GM10248 (cell line): ENCODE data around the gene NPHP1.

Experiments used
- CTCF ChIA-PET: fragments of 300-600 bp; sonication (Branson Sonifier 250); formaldehyde crosslinking; extraction: SDS; loops from one replicate; lab custom pipeline; 2021; ENCODE audit warnings: antibody characterized with exemption; lab: Yijun Ruan, JAX
- POLR2A ChIA-PET: fragments of 350-650 bp; sonication (Branson Sonifier 250); formaldehyde crosslinking; extraction: SDS; loops from one replicate; lab custom pipeline; 2020; ENCODE audit warnings: antibody characterized with exemption; lab: Yijun Ruan, JAX
- DNase-seq: peaks from one replicate; pipeline ENCODE4 v3.0.0; 2012; ENCODE audit errors: extremely low spot score
- CTCF ChIP-seq: IDR thresholded peaks from 2 replicates; pipeline ENCODE4 v1.5.1; 2012; ENCODE audit warnings: mild to moderate bottlenecking, low read depth; ENCODE audit errors: extremely low read depth, missing control alignments, control extremely low read depth

NPHP1 gene

GRCh38 chr2:110146183-110146944 is 58.4 kb downstream of the NPHP1 start:
- TF ChIP-seq CTCF = no peak
- POLR2A ChIA-PET = no interaction called here
- CTCF ChIA-PET = no interaction called here
- DNase-seq = no peak

GRCh38 chr2:110143982-110144381 is 60.8 kb downstream of the NPHP1 start:
- ChIA-PET CTCF (no interaction called here), POLR2A (no interaction called here)
- TF ChIP-seq CTCF = no peak
- DNase-seq = no peak

GRCh38 chr2:110140401-110140800 is 64.4 kb downstream of the NPHP1 start:
- CTCF ChIA-PET = interaction anchor here (0.7 to 1.2 kb wide), 3 partner anchors 9 to 17 kb away, joined by 3 to 9 read pairs (median 4); no protein-coding TSS in a partner anchor
- POLR2A ChIA-PET = no interaction called here
- no peak for TF ChIP-seq CTCF
- DNase-seq = no peak

- POLR2A ChIA-PET = no interaction called here
- DNase-seq = no peak
Measured at GRCh38 chr2:110134025-110134424, 70.8 kb downstream of the NPHP1 start.

GRCh38 chr2:110131166-110131565 is 73.6 kb downstream of the NPHP1 start:
- ChIA-PET CTCF (interaction anchor here (1.7 kb wide), 1 partner anchor 10 kb away, joined by 4 read pairs; no protein-coding TSS in a partner anchor), POLR2A (no interaction called here)
- no peak for DNase-seq
- no peak for TF ChIP-seq CTCF

More at GRCh38 chr2:110134025-110134424, 70.8 kb downstream of the NPHP1 start:
- TF ChIP-seq CTCF = no peak
- CTCF ChIA-PET = interaction anchor here (0.7 kb wide), 1 partner anchor 23 kb away, joined by 3 read pairs; no protein-coding TSS in a partner anchor

- no peak for TF ChIP-seq CTCF
- CTCF ChIA-PET = interaction anchor here (1.7 kb wide), 1 partner anchor 10 kb away, joined by 4 read pairs; no protein-coding TSS in a partner anchor
- POLR2A ChIA-PET = no interaction called here
- no peak for DNase-seq
Measured at GRCh38 chr2:110130757-110131156, 74.1 kb downstream of the NPHP1 start.
